NCI-H1092 treated with DMSO at 0.1 percent for 48 hours (cell line): ENCODE data around the gene SLC8A2.

Source experiments
- DNase-seq: peaks from one replicate; lab custom pipeline; 2025; lab: John Stamatoyannopoulos, UW

Gene SLC8A2

GRCh38 chr19:47503826-47504150, 32.1 kb upstream of the SLC8A2 start:
- no peak for DNase-seq

- DNase-seq = no peak
Observed at GRCh38 chr19:47503130-47503825, 31.6 kb upstream of the SLC8A2 start.

- DNase-seq = no peak
Observed at GRCh38 chr19:47499863-47500830, 28.5 kb upstream of the SLC8A2 start.

- DNase-seq = no peak
Observed at GRCh38 chr19:47499371-47499770, 27.7 kb upstream of the SLC8A2 start.

- DNase-seq = no peak
Observed at GRCh38 chr19:47498561-47498960, 26.9 kb upstream of the SLC8A2 start.

GRCh38 chr19:47497821-47498520, 26.3 kb upstream of the SLC8A2 start:
- no peak for DNase-seq

GRCh38 chr19:47497050-47497766, 25.5 kb upstream of the SLC8A2 start:
- no peak for DNase-seq

- DNase-seq = peak; percentile 17
Observed at GRCh38 chr19:47495478-47496372, 24.0 kb upstream of the SLC8A2 start.

GRCh38 chr19:47494729-47495128, 23.0 kb upstream of the SLC8A2 start:
- DNase-seq = peak; percentile 41

GRCh38 chr19:47494211-47494547, 22.5 kb upstream of the SLC8A2 start:
- no peak for DNase-seq

- DNase-seq = no peak
Observed at GRCh38 chr19:47493378-47494210, 21.9 kb upstream of the SLC8A2 start.

- DNase-seq = no peak
Observed at GRCh38 chr19:47492571-47493377, 21.1 kb upstream of the SLC8A2 start.

- DNase-seq = no peak
Observed at GRCh38 chr19:47492137-47492533, 20.4 kb upstream of the SLC8A2 start.

GRCh38 chr19:47491358-47492136, 19.9 kb upstream of the SLC8A2 start:
- DNase-seq = no peak

GRCh38 chr19:47490847-47491246, 19.2 kb upstream of the SLC8A2 start:
- DNase-seq = no peak

GRCh38 chr19:47490031-47490430, 18.3 kb upstream of the SLC8A2 start:
- no peak for DNase-seq

- DNase-seq = no peak
Observed at GRCh38 chr19:47489072-47489914, 17.6 kb upstream of the SLC8A2 start.
